Breast epithelium (tissue), 4 donors: Measurements from ENCODE around the gene HIP1. TPM values are rescaled to one million over a fixed set of nuclear protein-coding genes. Genes with fewer than 3 reads are reported as not detected.
"Not testable (repeated sequence)": the region's sequence is repeated elsewhere in the genome, so short reads cannot be mapped to it uniquely, and the experiment has no call there.

Experiments
- DNase-seq, 2 donors: peaks; one replicate each; pipeline ENCODE4 v3.0.0-alpha.2; 2019; ENCODE audit warnings: low spot score in 2 of 2
- H3K27ac ChIP-seq, 2 donors: fragments of 200-600 bp; sonication (generic) in 1 of 2; one replicate each; pipeline ENCODE4 v1.5.1; 2016 to 2019; ENCODE audit warnings: mild to moderate bottlenecking in 1 of 2
- H3K27me3 ChIP-seq, 2 donors: fragments of 200-600 bp; sonication (generic) in 1 of 2; one replicate each; pipeline versions ENCODE4 v1.5.1 to v1.6.0; 2017 to 2019; ENCODE audit warnings: control low read depth in 1 of 2, mild to moderate bottlenecking in 1 of 2
- H3K36me3 ChIP-seq: fragments of 200-600 bp; one replicate; pipeline ENCODE4 v1.5.1; 2019
- H3K4me1 ChIP-seq, 2 donors: fragments of 200-600 bp; sonication (generic); one replicate each; pipeline ENCODE4 v1.5.1; 2016 to 2019; ENCODE audit warnings: control low read depth in 1 of 2
- H3K4me3 ChIP-seq, 3 donors: fragments of 200-600 bp; sonication (generic); 1 replicate in 2 of 3; 2 replicates in 1 of 3; pipeline ENCODE4 v1.5.1; 2016 to 2019; ENCODE audit warnings: mild to moderate bottlenecking in 3 of 3, moderate library complexity in 2 of 3
- H3K9me3 ChIP-seq, 2 donors: fragments of 200-600 bp; sonication (generic) in 1 of 2; one replicate each; pipeline ENCODE4 v1.5.1; 2016 to 2019; ENCODE audit warnings: control low read depth in 1 of 2
- POLR2A ChIP-seq: fragments of 450-650 bp; IDR thresholded peaks from one replicate; pipeline ENCODE4 v1.6.1; 2016; ENCODE audit warnings: antibody characterized with exemption, mild to moderate bottlenecking, moderate library complexity
- POLR2AphosphoS5 ChIP-seq, 3 donors: sonication (generic); formaldehyde crosslinking; IDR thresholded peaks; one replicate each; pipeline ENCODE4 v1.6.1; 2017; ENCODE audit warnings: antibody characterized with exemption in 3 of 3
- intact Hi-C: fragments of 100-400 bp; cut with DNase I; formaldehyde crosslinking; loops from one replicate; pipeline ENCODE4 v1.15.1; 2023; ENCODE audit warnings: low total_unique reads
- total RNA-seq, 3 donors: library from RNA; depleted of rRNA; stranded (reverse); fragments of >200 nt; gene quantifications; one replicate each; pipeline ENCODE4 v1.1.0, GENCODE V29; 2016
- TF ChIP-seq, protein P1 (sequence below), 3 donors: fragments of 450-650 bp; IDR thresholded peaks; one replicate each; pipeline ENCODE4 v1.5.1; 2016 to 2017; ENCODE audit warnings: antibody characterized with exemption in 3 of 3, mild to moderate bottlenecking in 3 of 3, moderate library complexity in 3 of 3

Gene HIP1
- total RNA-seq, 3 donors from 2014 or later: 20.6 to 24.6 (median 23.8) TPM

- peak in 1 of 2 donors; percentile 63 for DNase-seq
- Histone ChIP-seq H3K27ac (peak overlapping the region; percentile 56 to 84), H3K27me3 (no peaks in the 10 kb centered on the region), H3K36me3 (no peaks in the 10 kb centered on the region), H3K4me3 (peak overlapping the region; percentile 52 to 98 (median 68)), H3K4me1 (peaks cover 0 to 8% of the 10 kb centered on the region in 2 donors), H3K9me3 (peaks cover 4 to 6% of the 10 kb centered on the region in 2 donors)
- intact Hi-C loops: no loop called here
- TF ChIP-seq, protein P1, sequence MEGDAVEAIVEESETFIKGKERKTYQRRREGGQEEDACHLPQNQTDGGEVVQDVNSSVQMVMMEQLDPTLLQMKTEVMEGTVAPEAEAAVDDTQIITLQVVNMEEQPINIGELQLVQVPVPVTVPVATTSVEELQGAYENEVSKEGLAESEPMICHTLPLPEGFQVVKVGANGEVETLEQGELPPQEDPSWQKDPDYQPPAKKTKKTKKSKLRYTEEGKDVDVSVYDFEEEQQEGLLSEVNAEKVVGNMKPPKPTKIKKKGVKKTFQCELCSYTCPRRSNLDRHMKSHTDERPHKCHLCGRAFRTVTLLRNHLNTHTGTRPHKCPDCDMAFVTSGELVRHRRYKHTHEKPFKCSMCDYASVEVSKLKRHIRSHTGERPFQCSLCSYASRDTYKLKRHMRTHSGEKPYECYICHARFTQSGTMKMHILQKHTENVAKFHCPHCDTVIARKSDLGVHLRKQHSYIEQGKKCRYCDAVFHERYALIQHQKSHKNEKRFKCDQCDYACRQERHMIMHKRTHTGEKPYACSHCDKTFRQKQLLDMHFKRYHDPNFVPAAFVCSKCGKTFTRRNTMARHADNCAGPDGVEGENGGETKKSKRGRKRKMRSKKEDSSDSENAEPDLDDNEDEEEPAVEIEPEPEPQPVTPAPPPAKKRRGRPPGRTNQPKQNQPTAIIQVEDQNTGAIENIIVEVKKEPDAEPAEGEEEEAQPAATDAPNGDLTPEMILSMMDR (IDR thresholded peaks at IDR 0.05): no peak
- TF ChIP-seq POLR2A (no peak), POLR2AphosphoS5 (IDR thresholded peaks at IDR 0.05) (no peak)
Measured at GRCh38 chr7:75638594-75639070, 100.1 kb downstream of the HIP1 start.

GRCh38 chr7:75637854-75638593 is 100.7 kb downstream of the HIP1 start:
- no peak for DNase-seq
- intact Hi-C loops: no loop called here
- H3K4me3 ChIP-seq: peak overlapping the region; percentile 52 to 98 (median 68)
- peaks cover 0 to 8% of the 10 kb centered on the region in 2 donors for H3K4me1 ChIP-seq
- no peaks in the 10 kb centered on the region for H3K27me3 ChIP-seq
- H3K9me3 ChIP-seq: peaks cover under 1 to 2% of the 10 kb centered on the region in 2 donors
- no peaks in the 10 kb centered on the region for H3K36me3 ChIP-seq
- no peak for TF ChIP-seq POLR2AphosphoS5 (IDR thresholded peaks at IDR 0.05)
- TF ChIP-seq, protein P1 (IDR thresholded peaks at IDR 0.05): no peak
- no peak for TF ChIP-seq POLR2A
- H3K27ac ChIP-seq: peak overlapping the region; percentile 56 to 84

DNA sequence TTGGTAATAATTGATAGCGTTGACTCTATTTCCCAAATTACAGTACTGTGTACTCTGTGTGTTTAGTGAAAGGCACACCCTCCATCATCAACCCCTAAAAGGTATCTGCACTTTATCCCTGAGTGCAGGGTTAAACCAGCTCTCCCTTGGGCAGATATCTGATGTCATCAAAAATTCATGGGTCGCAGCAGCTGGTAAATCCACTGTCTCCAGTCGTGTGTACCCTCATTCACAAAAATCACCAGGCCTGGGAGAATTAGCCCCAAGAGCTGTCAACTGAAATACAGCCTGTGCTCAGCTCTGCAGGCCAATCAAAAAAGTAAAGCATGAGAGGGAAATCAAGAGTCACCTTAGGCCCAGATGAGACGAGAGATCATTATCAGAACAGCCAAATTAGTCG is 103.7 kb downstream of the HIP1 start:
- Histone ChIP-seq H3K9me3 (no peaks in the 10 kb centered on the region), H3K4me3 (no peak overlapping the region), H3K27me3 (no peaks in the 10 kb centered on the region), H3K36me3 (no peaks in the 10 kb centered on the region), H3K4me1 (peaks cover 0 to 6% of the 10 kb centered on the region in 2 donors), H3K27ac (no peak overlapping the region)
- DNase-seq: no peak
- intact Hi-C loops: no loop called here
- TF ChIP-seq POLR2AphosphoS5 (IDR thresholded peaks at IDR 0.05) (no peak), POLR2A (no peak)
- TF ChIP-seq, protein P1 (IDR thresholded peaks at IDR 0.05): no peak

DNA sequence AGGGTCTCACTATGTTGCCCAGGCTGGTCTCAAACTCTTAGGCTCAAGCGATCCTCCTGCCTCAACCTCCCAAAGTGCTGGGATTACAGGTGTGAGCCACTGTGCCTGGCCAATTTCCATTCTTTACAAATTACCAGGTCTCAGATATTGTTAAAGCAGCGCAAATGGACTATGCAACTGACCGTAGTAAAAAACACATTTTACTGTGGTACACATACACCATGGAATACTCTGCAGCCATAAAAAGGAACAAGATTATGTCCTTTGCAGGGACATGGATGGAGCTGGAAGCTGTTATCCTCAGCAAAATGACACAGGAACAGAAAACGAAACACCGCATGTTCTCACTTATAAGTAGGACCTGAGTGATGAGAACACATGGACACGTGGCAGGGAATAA is 106.2 kb downstream of the HIP1 start:
- H3K9me3 ChIP-seq: peaks cover 0 to 10% of the 10 kb centered on the region in 2 donors
- H3K27ac ChIP-seq, H3K36me3 ChIP-seq, DNase-seq, H3K4me1 ChIP-seq, H3K4me3 ChIP-seq, H3K27me3 ChIP-seq, intact Hi-C loops: not testable (repeated sequence)

DNA sequence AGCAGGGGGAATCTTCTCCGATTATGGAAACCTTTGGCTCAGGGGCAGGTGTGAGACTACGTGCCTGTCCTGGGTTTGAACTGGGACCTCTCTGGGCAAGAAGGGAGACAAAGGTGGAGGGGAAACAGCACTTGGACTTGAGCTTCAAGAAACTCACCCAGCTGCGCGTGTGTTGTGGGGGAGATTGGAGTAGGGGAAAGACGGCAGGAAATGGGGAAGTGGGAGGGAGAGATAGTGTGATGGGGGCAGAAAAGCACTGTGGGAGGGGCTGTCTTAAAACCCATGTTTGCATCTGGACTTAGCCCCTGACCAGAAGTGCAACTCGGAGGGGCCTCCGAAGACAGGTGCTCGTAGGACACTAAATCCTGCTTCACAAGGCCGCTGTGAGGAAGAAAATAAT is 107.0 kb downstream of the HIP1 start:
- intact Hi-C loops: no loop called here
- H3K36me3 ChIP-seq: no peaks in the 10 kb centered on the region

More for the DNA sequence above, 107.0 kb downstream of the HIP1 start:
- H3K27me3 ChIP-seq: no peaks in the 10 kb centered on the region
- H3K9me3 ChIP-seq: peaks cover 0 to 11% of the 10 kb centered on the region in 2 donors
- no peak overlapping the region for H3K27ac ChIP-seq
- DNase-seq: no peak
- TF ChIP-seq POLR2A: no peak
- TF ChIP-seq, protein P1 (IDR thresholded peaks at IDR 0.05): no peak
- TF ChIP-seq POLR2AphosphoS5 (IDR thresholded peaks at IDR 0.05): no peak
- no peak overlapping the region for H3K4me3 ChIP-seq
- no peaks in the 10 kb centered on the region for H3K4me1 ChIP-seq
